ENCODE results near the gene PSMG3. TPM values are rescaled to one million over a fixed set of nuclear protein-coding genes. Genes with fewer than 3 reads are reported as not detected.

Gene PSMG3, protein sequence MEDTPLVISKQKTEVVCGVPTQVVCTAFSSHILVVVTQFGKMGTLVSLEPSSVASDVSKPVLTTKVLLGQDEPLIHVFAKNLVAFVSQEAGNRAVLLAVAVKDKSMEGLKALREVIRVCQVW
- total RNA-seq, result 10 to 100 TPM; 25.4 to 46.4 (median 32.2) TPM

DNA sequence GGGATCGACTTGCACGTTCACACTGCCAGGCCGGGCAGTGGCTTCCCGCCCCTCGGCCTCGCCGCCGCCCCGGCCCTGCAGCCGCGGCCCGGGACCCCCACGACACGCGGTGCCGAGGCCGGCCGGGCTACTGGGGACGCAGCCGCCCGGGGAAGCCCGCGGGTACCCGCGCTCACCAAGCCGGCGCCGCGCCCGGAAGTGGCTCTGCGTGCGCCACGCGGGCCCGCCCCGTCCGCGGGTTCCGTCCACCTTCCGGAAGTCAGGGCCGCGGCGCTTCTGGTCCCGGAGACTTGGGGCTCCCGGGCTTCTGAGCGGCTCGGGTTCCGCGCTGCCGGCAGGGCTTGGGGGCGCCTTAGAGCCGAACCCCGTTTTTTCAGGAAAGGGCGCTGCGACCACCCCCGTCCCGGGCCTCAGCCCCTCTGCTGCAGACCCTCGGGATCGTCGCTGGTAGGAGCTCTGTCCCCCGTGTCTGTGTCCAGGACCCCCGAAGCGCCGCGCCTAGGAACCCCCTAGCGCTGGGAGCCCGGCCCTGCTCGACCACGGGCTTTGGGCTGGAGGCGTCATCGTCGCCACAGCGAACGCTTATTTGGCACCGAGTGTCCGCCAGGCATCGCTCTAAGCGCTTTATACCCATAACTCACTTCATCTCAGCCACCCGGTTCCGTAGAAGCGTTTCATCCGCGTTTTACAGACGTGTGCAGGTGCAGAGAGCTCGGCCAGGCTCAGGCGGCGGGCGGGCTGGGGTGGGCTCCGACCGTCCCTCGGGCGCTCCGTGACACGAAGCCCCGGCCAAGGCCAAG, at the start of gene PSMG3:
PSMG3 (minus strand) TSS at position 200 of the 800 bp plus-strand sequence. CDS start 693 bp downstream, outside the sequence.
- peak; percentile 86 to 87 for DNase-seq
- peak within 1 kb of the TSS; percentile 93 to 99 (median 94) for H3K27ac ChIP-seq
- no peaks in the 10 kb centered on the region for H3K27me3 ChIP-seq
- peak within 1 kb of the TSS; percentile 77 to 98 (median 90) for H3K4me3 ChIP-seq
- no peaks in the 10 kb centered on the region for H3K36me3 ChIP-seq
- peaks cover 26 to 42% of the 10 kb centered on the region in 2 donors for H3K4me1 ChIP-seq
- peak; percentile 83 to 84 for ATAC-seq
- H3K9me3 ChIP-seq, result no peaks in the 10 kb centered on the region
- in situ Hi-C loops (cut with MboI; ENCODE audit: low sequenced_read_pairs in 4 of 4) (loop anchor here in 1 of 4 donors (5.0 kb wide), 1 partner anchor 58 kb away; no protein-coding TSS in a partner anchor), intact Hi-C loops (cut with DNase I; ENCODE audit: low total_unique reads) (loop anchor here (1.0 to 10.0 kb wide), 4 partner anchors 66 to 785 kb away; partner anchors contain the start of genes EIF3B, GPR146 and INTS1)
- peak; percentile 82 to 85 for TF ChIP-seq POLR2A (IDR thresholded peaks at IDR 0.05)
- TF ChIP-seq, protein P1, sequence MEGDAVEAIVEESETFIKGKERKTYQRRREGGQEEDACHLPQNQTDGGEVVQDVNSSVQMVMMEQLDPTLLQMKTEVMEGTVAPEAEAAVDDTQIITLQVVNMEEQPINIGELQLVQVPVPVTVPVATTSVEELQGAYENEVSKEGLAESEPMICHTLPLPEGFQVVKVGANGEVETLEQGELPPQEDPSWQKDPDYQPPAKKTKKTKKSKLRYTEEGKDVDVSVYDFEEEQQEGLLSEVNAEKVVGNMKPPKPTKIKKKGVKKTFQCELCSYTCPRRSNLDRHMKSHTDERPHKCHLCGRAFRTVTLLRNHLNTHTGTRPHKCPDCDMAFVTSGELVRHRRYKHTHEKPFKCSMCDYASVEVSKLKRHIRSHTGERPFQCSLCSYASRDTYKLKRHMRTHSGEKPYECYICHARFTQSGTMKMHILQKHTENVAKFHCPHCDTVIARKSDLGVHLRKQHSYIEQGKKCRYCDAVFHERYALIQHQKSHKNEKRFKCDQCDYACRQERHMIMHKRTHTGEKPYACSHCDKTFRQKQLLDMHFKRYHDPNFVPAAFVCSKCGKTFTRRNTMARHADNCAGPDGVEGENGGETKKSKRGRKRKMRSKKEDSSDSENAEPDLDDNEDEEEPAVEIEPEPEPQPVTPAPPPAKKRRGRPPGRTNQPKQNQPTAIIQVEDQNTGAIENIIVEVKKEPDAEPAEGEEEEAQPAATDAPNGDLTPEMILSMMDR (IDR thresholded peaks at IDR 0.05 in 4 of 5, conservative IDR thresholded peaks at IDR 0.05 in 1 of 5), result peak; percentile 28 to 53 (median 37)

DNA sequence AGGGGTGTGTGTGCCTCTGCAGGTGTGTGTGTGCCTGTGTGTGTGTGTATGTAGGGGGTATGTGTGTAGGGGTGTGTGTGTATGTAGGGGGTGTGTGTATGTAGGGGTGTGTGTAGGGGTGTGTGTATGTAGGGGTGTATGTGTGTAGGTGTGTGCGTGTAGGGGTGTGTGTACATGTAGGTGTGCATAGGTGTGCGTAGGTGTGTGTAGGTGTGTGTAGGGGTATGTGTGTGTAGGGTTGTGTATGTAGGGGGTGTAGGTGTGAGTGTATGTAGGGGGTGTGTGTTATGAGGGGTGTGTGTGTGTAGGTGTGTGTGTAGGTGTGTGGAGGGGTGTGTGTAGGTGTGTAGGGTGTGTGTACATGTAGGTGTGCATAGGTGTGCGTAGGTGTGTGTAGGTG, 48.6 kb upstream of the PSMG3 start:
- H3K4me3 ChIP-seq, result no peak overlapping the region
- no peaks in the 10 kb centered on the region for H3K9me3 ChIP-seq
- no peaks in the 10 kb centered on the region for H3K36me3 ChIP-seq
- no peaks in the 10 kb centered on the region for H3K27me3 ChIP-seq
- ATAC-seq (no peak), DNase-seq (no peak)
- TF ChIP-seq POLR2A (IDR thresholded peaks at IDR 0.05), result no peak
- TF ChIP-seq, protein P1 (IDR thresholded peaks at IDR 0.05 in 4 of 5, conservative IDR thresholded peaks at IDR 0.05 in 1 of 5), result no peak
- H3K4me1 ChIP-seq, result no peaks in the 10 kb centered on the region
- in situ Hi-C loops (cut with MboI; ENCODE audit: low sequenced_read_pairs in 4 of 4), result no loop called here
- no peak overlapping the region for H3K27ac ChIP-seq
- intact Hi-C loops (cut with DNase I; ENCODE audit: low total_unique reads), result no loop called here

DNA sequence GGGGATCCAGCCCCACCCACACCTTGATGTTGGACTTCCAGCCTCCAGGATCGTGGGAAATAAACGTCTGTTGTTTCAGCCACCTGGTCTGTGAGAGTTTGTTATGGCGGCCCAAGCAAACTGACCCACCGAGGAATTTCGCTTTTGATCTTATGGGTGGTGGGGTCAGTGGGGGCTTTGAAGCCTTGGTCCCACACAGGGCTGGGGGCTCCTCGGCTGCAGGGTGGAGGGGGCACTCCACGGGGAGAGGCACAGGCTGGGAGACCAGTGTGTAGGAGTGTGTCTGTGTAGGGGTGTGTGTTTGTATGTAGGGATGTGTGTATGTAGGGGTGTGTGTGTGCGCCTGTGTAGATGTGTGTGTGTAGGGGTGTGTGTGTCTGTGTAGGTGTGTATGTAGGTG, 48.1 kb upstream of the PSMG3 start:
- Histone ChIP-seq H3K4me1 (no peaks in the 10 kb centered on the region), H3K36me3 (no peaks in the 10 kb centered on the region), H3K27me3 (no peaks in the 10 kb centered on the region), H3K9me3 (no peaks in the 10 kb centered on the region), H3K27ac (no peak overlapping the region), H3K4me3 (no peak overlapping the region)
- in situ Hi-C loops (cut with MboI; ENCODE audit: low sequenced_read_pairs in 4 of 4), result no loop called here
- ATAC-seq, result no peak
- DNase-seq, result no peak
- TF ChIP-seq POLR2A (IDR thresholded peaks at IDR 0.05), result no peak
- TF ChIP-seq, protein P1 (IDR thresholded peaks at IDR 0.05 in 4 of 5, conservative IDR thresholded peaks at IDR 0.05 in 1 of 5), result no peak
- intact Hi-C loops (cut with DNase I; ENCODE audit: low total_unique reads), result no loop called here

DNA sequence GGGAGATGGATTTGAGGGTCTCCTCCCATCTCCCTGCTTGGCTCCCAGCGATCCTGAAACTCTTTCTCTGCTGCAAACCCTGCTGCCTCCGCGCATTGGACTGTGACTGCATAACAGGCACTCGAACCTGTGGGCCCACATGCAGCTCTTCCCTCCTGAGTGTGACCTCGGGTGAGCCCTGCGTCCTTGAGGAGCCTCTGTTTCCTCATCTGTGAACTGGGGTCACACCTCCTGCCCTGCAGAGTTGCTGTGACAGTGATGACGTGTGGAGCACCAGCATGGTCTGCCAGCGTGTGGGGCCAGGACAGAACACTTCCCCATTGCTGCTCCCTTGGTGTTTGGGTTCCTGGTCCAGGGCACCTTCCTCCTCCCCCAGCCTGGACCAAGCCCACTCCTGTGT, 46.9 kb upstream of the PSMG3 start:
- ATAC-seq, result no peak
- Histone ChIP-seq H3K4me1 (no peaks in the 10 kb centered on the region), H3K36me3 (no peaks in the 10 kb centered on the region), H3K27me3 (no peaks in the 10 kb centered on the region), H3K4me3 (no peak overlapping the region), H3K9me3 (no peaks in the 10 kb centered on the region), H3K27ac (no peak overlapping the region)
- in situ Hi-C loops (cut with MboI; ENCODE audit: low sequenced_read_pairs in 4 of 4) (no loop called here), intact Hi-C loops (cut with DNase I; ENCODE audit: low total_unique reads) (no loop called here)
- TF ChIP-seq POLR2A (IDR thresholded peaks at IDR 0.05), result no peak
- TF ChIP-seq, protein P1 (IDR thresholded peaks at IDR 0.05 in 4 of 5, conservative IDR thresholded peaks at IDR 0.05 in 1 of 5), result no peak
- DNase-seq, result no peak

Measured in gastrocnemius medialis (tissue), 4 donors.